ENCODE data around the gene ADAMTS13. TPM values are rescaled to one million over a fixed set of nuclear protein-coding genes. Genes with fewer than 3 reads are reported as not detected.

ADAMTS13 gene
- total and polyA plus RNA-seq, 10 donors = 1.1 to 4.8 (median 2.7) TPM

DNA sequence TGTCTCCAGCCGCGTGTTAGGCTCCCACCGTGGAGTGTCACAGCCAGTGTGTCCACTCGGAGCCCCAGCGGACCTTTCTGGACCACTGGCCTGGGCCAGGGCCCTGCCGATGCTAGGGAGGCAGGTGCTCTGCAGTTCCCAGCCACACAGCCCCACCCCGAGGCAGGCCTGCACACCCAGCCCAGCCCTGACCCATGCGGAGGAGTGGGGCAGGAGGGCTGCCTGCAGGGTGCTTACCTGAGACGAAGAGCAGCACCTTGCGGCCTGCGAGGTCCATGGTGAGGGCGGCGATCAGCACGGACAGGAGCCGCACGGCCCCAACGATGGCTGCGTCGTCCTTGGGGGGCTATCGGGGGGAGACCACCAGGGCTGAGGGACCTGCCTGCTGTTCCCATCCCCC is 51.6 kb downstream of the ADAMTS13 start:
- Histone ChIP-seq H3K27ac (no peak overlapping the region), H3K36me3 (peaks cover 0 to 70% (median 39%) of the 10 kb centered on the region in 6 donors), H3K4me3 (no peak overlapping the region), H3K27me3 (replicated peaks in 1 of 7) (peaks cover 0 to 3% (median 0%) of the 10 kb centered on the region in 7 donors), H3K9me3 (no peaks in the 10 kb centered on the region), H3K4me1 (peaks cover 13 to 79% (median 42%) of the 10 kb centered on the region in 6 donors)
- 83 to 94% (median 86%) methylated on average over 3 to 20 of the region's 20 CpGs for WGBS, 5 donors
- TF ChIP-seq POLR2AphosphoS5 (IDR thresholded peaks at IDR 0.05) (peak in 2 of 3 donors; percentile 24 to 40), POLR2A (IDR thresholded peaks at IDR 0.05) (no peak)
- TF ChIP-seq, protein P1, sequence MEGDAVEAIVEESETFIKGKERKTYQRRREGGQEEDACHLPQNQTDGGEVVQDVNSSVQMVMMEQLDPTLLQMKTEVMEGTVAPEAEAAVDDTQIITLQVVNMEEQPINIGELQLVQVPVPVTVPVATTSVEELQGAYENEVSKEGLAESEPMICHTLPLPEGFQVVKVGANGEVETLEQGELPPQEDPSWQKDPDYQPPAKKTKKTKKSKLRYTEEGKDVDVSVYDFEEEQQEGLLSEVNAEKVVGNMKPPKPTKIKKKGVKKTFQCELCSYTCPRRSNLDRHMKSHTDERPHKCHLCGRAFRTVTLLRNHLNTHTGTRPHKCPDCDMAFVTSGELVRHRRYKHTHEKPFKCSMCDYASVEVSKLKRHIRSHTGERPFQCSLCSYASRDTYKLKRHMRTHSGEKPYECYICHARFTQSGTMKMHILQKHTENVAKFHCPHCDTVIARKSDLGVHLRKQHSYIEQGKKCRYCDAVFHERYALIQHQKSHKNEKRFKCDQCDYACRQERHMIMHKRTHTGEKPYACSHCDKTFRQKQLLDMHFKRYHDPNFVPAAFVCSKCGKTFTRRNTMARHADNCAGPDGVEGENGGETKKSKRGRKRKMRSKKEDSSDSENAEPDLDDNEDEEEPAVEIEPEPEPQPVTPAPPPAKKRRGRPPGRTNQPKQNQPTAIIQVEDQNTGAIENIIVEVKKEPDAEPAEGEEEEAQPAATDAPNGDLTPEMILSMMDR (IDR thresholded peaks at IDR 0.05 in 8 of 11, conservative IDR thresholded peaks at IDR 0.05 in 3 of 11) = no peak
- no peak for DNase-seq
- intact Hi-C loops (cut with DNase I; ENCODE audit: low total_unique reads) = no loop called here

DNA sequence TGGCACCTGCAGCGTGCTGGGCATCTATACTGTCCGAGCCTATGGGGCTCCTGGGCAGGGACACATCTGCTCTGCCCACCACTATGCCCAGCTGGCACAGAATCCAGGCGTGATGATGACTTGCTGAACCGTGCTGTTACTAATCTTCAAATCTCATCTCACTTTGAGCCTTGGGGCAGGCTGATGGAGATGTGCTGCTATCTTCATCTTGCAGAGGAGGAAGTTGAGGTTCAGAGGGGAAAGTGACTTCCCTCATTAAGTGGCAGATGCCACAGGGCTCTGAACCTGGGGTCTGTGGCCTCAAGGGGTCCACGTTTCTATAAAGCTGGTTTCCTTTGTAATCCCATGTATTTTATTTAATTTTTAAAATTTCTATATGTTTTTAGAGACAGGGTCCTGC is 52.0 kb downstream of the ADAMTS13 start:
- Histone ChIP-seq H3K4me3 (no peak overlapping the region), H3K4me1 (peaks cover 13 to 84% (median 46%) of the 10 kb centered on the region in 6 donors), H3K36me3 (peaks cover 0 to 65% (median 39%) of the 10 kb centered on the region in 6 donors), H3K27ac (no peak overlapping the region), H3K9me3 (no peaks in the 10 kb centered on the region), H3K27me3 (replicated peaks in 1 of 7) (peaks cover 0 to 8% (median 0%) of the 10 kb centered on the region in 7 donors)
- WGBS, 5 donors = 23 to 37% (median 27%) methylated on average over 5 of the region's 5 CpGs
- intact Hi-C loops (cut with DNase I; ENCODE audit: low total_unique reads) = no loop called here
- DNase-seq = no peak
- TF ChIP-seq POLR2AphosphoS5 (IDR thresholded peaks at IDR 0.05) (no peak), POLR2A (IDR thresholded peaks at IDR 0.05) (no peak)
- TF ChIP-seq, protein P1 (IDR thresholded peaks at IDR 0.05 in 8 of 11, conservative IDR thresholded peaks at IDR 0.05 in 3 of 11) = no peak

DNA sequence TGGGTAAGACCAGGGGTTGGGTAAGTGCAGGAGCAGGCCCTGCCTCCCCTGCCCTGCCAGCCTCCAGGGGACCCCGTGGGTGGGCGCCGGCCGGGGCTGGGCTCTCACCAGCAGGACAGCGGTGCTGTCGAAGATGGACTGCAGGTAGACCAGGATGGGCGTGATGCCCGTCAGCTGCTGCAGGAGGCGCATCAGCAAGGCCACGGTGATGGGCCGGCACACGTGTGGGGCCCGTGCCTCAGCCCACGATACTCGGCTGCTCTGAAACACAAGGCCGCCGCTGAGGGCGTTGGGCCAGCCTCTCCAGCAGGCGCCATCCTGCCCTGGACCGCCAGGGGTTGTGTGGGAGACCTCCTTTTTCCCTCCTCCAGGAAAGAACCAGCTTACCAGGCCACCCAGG is 52.7 kb downstream of the ADAMTS13 start:
- no peaks in the 10 kb centered on the region for H3K9me3 ChIP-seq
- H3K4me1 ChIP-seq = peaks cover 13 to 90% (median 53%) of the 10 kb centered on the region in 6 donors
- H3K36me3 ChIP-seq = peaks cover 0 to 62% (median 39%) of the 10 kb centered on the region in 6 donors
- H3K27me3 ChIP-seq (replicated peaks in 1 of 7) = peaks cover 0 to 10% (median 0%) of the 10 kb centered on the region in 7 donors
- DNase-seq = no peak
- H3K4me3 ChIP-seq = no peak overlapping the region
- WGBS, 5 donors = 64 to 75% (median 71%) methylated on average over 17 to 20 of the region's 20 CpGs
- intact Hi-C loops (cut with DNase I; ENCODE audit: low total_unique reads) = no loop called here
- TF ChIP-seq, protein P1 (IDR thresholded peaks at IDR 0.05 in 8 of 11, conservative IDR thresholded peaks at IDR 0.05 in 3 of 11) = no peak
- TF ChIP-seq POLR2AphosphoS5 (IDR thresholded peaks at IDR 0.05) (peak in 1 of 3 donors; percentile 42), POLR2A (IDR thresholded peaks at IDR 0.05) (no peak)
- no peak overlapping the region for H3K27ac ChIP-seq

DNA sequence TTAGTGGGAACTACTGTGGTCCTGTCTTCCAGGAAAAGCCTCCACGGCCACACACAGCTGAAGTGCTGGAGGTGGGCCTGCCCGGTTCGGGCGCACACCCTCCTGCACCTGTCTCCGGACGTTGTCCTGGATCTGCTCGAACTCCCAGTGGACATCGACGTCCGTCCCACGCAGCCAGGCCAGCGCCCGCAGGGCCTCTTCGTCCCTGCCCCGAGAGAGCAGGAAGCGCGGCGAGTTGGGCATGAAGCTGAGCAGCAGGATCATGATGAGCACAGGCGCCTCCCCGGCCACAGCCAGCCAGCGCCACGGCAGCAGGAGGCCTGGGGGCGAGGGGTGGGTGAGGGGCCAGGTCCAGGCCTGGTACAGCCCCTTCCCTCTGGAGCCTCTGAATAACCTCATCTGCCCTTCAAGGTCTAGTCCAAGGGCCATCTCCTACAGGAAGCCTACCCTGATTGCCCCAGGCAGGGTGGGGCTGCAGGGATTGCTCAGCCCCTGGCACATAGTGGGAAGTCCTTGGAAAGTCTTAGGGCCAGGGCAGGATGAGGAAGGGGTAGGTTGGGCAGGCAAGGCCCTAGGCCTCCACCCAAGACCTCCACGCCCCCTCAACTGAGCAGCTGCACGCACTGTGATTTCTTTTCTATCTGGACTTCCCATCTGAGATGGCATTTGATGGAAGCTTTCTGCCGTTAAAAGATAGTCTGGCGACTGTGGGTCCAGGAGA is 53.3 kb downstream of the ADAMTS13 start:
- TF ChIP-seq, protein P1 (IDR thresholded peaks at IDR 0.05 in 8 of 11, conservative IDR thresholded peaks at IDR 0.05 in 3 of 11) = no peak
- intact Hi-C loops (cut with DNase I; ENCODE audit: low total_unique reads) = no loop called here
- Histone ChIP-seq H3K27me3 (replicated peaks in 1 of 7) (peaks cover 0 to 10% (median 0%) of the 10 kb centered on the region in 7 donors), H3K4me1 (peaks cover 13 to 90% (median 53%) of the 10 kb centered on the region in 6 donors), H3K36me3 (peaks cover 0 to 62% (median 39%) of the 10 kb centered on the region in 6 donors), H3K4me3 (no peak overlapping the region), H3K9me3 (no peaks in the 10 kb centered on the region), H3K27ac (peak overlapping the region in 1 of 8 donors; percentile 4)
- 85 to 90% (median 89%) methylated on average over 15 to 27 of the region's 27 CpGs for WGBS, 5 donors
- DNase-seq = no peak
